GM12878 (cell line): ENCODE data around the gene UNCX. TPM values are rescaled to one million over a fixed set of nuclear protein-coding genes. Genes with fewer than 3 reads are reported as not detected.

Source experiments
- ATAC-seq: fragments of 200-7000 bp; cut with Tn5 transposase; 3 replicates; pipeline ENCODE4 v1.9.1; 2020; ENCODE audit warnings: mild to moderate bottlenecking, moderate library complexity
- BruUV-seq: library from RNA; stranded (reverse); fragments of 400-500 nt; replicated peaks from 2 replicates; lab custom pipeline; 2021; lab: Mats Ljungman, UMichigan
- CTCF ChIA-PET: fragments of 300-600 bp; sonication (Branson Sonifier 250); formaldehyde crosslinking; extraction: SDS; loops from one replicate; lab custom pipeline; 2021; ENCODE audit warnings: inconsistent platforms; lab: Yijun Ruan, JAX
- POLR2A ChIA-PET: fragments of 350-600 bp; formaldehyde crosslinking; extraction: SDS; loops from one replicate; lab custom pipeline; 2021; ENCODE audit warnings: inconsistent platforms; lab: Charles Lee
- RAD21 ChIA-PET: fragments of 300-600 bp; sonication (Branson Sonifier 250); formaldehyde crosslinking; loops from one replicate; lab custom pipeline; 2023; ENCODE audit warnings: antibody characterized with exemption; ENCODE audit not compliant: unreplicated experiment; lab: Charles Lee
- SMC1A ChIA-PET: fragments of 300-600 bp; sonication (Branson Sonifier 250); formaldehyde crosslinking; loops from one replicate; lab custom pipeline; 2023; ENCODE audit not compliant: unreplicated experiment, uncharacterized antibody; lab: Charles Lee
- DNase-seq: peaks from one replicate; pipeline ENCODE4 v3.0.0-alpha.2; 2011; ENCODE audit warnings: low read depth, low spot score
- FAIRE-seq: peaks from 3 replicates; lab custom pipeline; 2011; peaks lifted over from hg19 to GRCh38; lab: Jason Lieb, UNC
- H2AFZ ChIP-seq: 2 replicates; pipeline ENCODE4 v1.6.0; 2011; ENCODE audit warnings: low read depth, low read length, control low read depth; ENCODE audit not compliant: control insufficient read depth
- H3K27ac ChIP-seq: 2 replicates; pipeline ENCODE4 v1.5.1; 2011; ENCODE audit warnings: control low read depth; ENCODE audit not compliant: control insufficient read depth, insufficient read depth
- H3K27me3 ChIP-seq, 2 experiments: replicated peaks in 1 of 2; 2 replicates each; pipeline versions ENCODE4 v1.6.0 to v1.6.1; 2011; ENCODE audit warnings: low read length in 1 of 2; ENCODE audit not compliant: control insufficient read depth in 2 of 2, insufficient read depth in 2 of 2
- H3K36me3 ChIP-seq, 2 experiments: 2 replicates each; pipeline ENCODE4 v1.5.1; 2011; ENCODE audit warnings: low read length in 1 of 2; ENCODE audit not compliant: control insufficient read depth in 2 of 2, insufficient read depth in 2 of 2
- H3K4me1 ChIP-seq: 2 replicates; pipeline ENCODE4 v1.6.1; 2011; ENCODE audit warnings: mild to moderate bottlenecking, low read length, moderate library complexity, mixed read lengths; ENCODE audit not compliant: control insufficient read depth, insufficient read depth
- H3K4me2 ChIP-seq: 2 replicates; pipeline ENCODE4 v1.6.0; 2011; ENCODE audit warnings: control low read depth; ENCODE audit not compliant: control insufficient read depth, insufficient read depth
- H3K4me3 ChIP-seq: fragments of 200-600 bp; sonication (generic); 2 replicates; pipeline ENCODE4 v1.5.1; 2016
- H3K79me2 ChIP-seq: 2 replicates; pipeline ENCODE4 v1.6.0; 2011; ENCODE audit warnings: low read length; ENCODE audit not compliant: control insufficient read depth, insufficient read depth
- H3K9ac ChIP-seq: 2 replicates; pipeline ENCODE4 v1.8.0; 2011; ENCODE audit warnings: low read length, control low read depth, mixed read lengths; ENCODE audit not compliant: control insufficient read depth, insufficient read depth
- H3K9me3 ChIP-seq: replicated peaks from 3 replicates; pipeline ENCODE4 v1.5.1; 2011; ENCODE audit warnings: mild to moderate bottlenecking, low read length; ENCODE audit not compliant: control insufficient read depth, insufficient read depth
- H4K20me1 ChIP-seq: 2 replicates; pipeline ENCODE4 v1.6.0; 2011; ENCODE audit not compliant: control insufficient read depth, insufficient read depth
- CBX5 ChIP-seq: sonication (generic); IDR thresholded peaks from 2 replicates; pipeline ENCODE4 v1.6.1; 2016; ENCODE audit warnings: low read depth, moderate library complexity, mild to moderate bottlenecking, inconsistent platforms
- GABPA ChIP-seq: IDR thresholded peaks from 2 replicates; pipeline ENCODE4 v1.6.1; 2014; ENCODE audit warnings: antibody characterized with exemption, low read depth, mild to moderate bottlenecking, inconsistent platforms
- GATAD2B ChIP-seq: fragments of 450-650 bp; conservative IDR thresholded peaks from 2 replicates; pipeline ENCODE4 v1.6.1; 2017; ENCODE audit warnings: low read depth, mild to moderate bottlenecking, moderate library complexity
- KAT2A ChIP-seq: conservative IDR thresholded peaks from 2 replicates; pipeline ENCODE4 v1.6.1; 2011; ENCODE audit warnings: low read depth, low read length; ENCODE audit not compliant: control insufficient read depth
- MTA3 ChIP-seq: IDR thresholded peaks from 2 replicates; pipeline ENCODE4 v1.6.1; 2012; ENCODE audit warnings: low read length, inconsistent platforms, borderline replicate concordance
- NBN ChIP-seq: fragments of 450-650 bp; IDR thresholded peaks from 2 replicates; pipeline ENCODE4 v1.6.1; 2016
- NFYA ChIP-seq: IDR thresholded peaks from 2 replicates; pipeline ENCODE4 v1.6.1; 2011; ENCODE audit warnings: low read depth, mild to moderate bottlenecking, low read length, improper control_type of control experiment, borderline replicate concordance
- PML ChIP-seq: IDR thresholded peaks from 2 replicates; pipeline ENCODE4 v1.6.1; 2012; ENCODE audit warnings: low read length, inconsistent platforms
- RFX5 ChIP-seq: IDR thresholded peaks from 2 replicates; pipeline ENCODE4 v1.6.1; 2011; ENCODE audit warnings: low read depth, low read length, improper control_type of control experiment
- STAT3 ChIP-seq: IDR thresholded peaks from 2 replicates; pipeline ENCODE4 v1.6.1; 2011; ENCODE audit warnings: low read depth, low read length, improper control_type of control experiment
- ZBTB33 ChIP-seq: fragments of 450-650 bp; IDR thresholded peaks from 2 replicates; pipeline ENCODE4 v1.6.1; 2017; ENCODE audit warnings: mild to moderate bottlenecking
- ZNF274 ChIP-seq: IDR thresholded peaks from one replicate; pipeline ENCODE4 v1.8.0; 2011; ENCODE audit not compliant: insufficient read length, insufficient read depth
- WGBS: methylation state at CpG from one replicate; pipeline ENCODE4 v1.1.6; 2016; ENCODE audit warnings: low lambda C conversion rate; ENCODE audit not compliant: insufficient replicate concordance, insufficient coverage; ENCODE audit errors: missing lambda C conversion rate; 5-methylcytosine and 5-hydroxymethylcytosine counted together
- in situ Hi-C: fragments of 300-500 bp; cut with MboI; formaldehyde crosslinking; loops from 9 replicates; pipeline ENCODE4 v1.14.3; 2018; ENCODE audit warnings: mixed read lengths
- intact Hi-C: fragments of 100-400 bp; cut with micrococcal nuclease; formaldehyde crosslinking; loops from one replicate; pipeline ENCODE4 v1.14.2; 2022; ENCODE audit not compliant: unreplicated experiment
- polyA plus RNA-seq, 11 experiments: library from polyadenylated mRNA; depleted of rRNA in 4 of 11; unstranded in 6 of 11; stranded (reverse) in 5 of 11; fragments of >200 nt; fragmentation: Nextera tagmentation in 4 of 11; fragmentation: Illumina TruSeq in 1 of 11; extraction: Ambion mirVana in 4 of 11; extraction: Trizol in 1 of 11; gene quantifications; 1 replicate in 1 of 11; 2 replicates in 10 of 11; pipeline versions ENCODE4 v1.2.1 to v1.2.3, GENCODE V29; 2011 to 2016; ENCODE audit warnings: inconsistent platforms in 2 of 11, missing spikeins in 2 of 11, low read depth in 1 of 11
- total RNA-seq, 4 experiments: library from RNA; depleted of rRNA in 3 of 4; stranded (reverse); fragments of >200 nt in 3 of 4; fragmentation: Illumina TruSeq in 1 of 4; extraction: Trizol in 1 of 4; gene quantifications; 2 replicates each; pipeline versions ENCODE4 v1.2.1 to v1.2.3, GENCODE V29; 2013 to 2021

UNCX gene
- total and polyA plus RNA-seq, 10 of the 15 experiments (the other 5 are each of a cell fraction or from before 2014, with no cell fraction given), result not detected

- TF ChIP-seq STAT3 (no peak), ZNF274 (no peak), KAT2A (no peak), GATAD2B (no peak)
These were observed 23.6 kb upstream of the UNCX start (continued) for GRCh38 chr7:1209097-1209496.

GRCh38 chr7:1210321-1210978 is 22.2 kb upstream of the UNCX start:
- ChIA-PET SMC1A (no interaction called here), CTCF (no interaction called here)

More at GRCh38 chr7:1210321-1210978, 22.2 kb upstream of the UNCX start:
- Histone ChIP-seq H3K4me1 (no peaks in the 10 kb centered on the region), H3K27me3 (0 out of 4 replicates have a peak, but pooled peaks cover 0 to 1% of the 10 kb centered on the region in 2 experiments), H3K27ac (no peak overlapping the region), H3K9ac (no peak overlapping the region), H3K4me2 (no peak overlapping the region), H3K4me3 (no peak overlapping the region), H3K9me3 (no peaks in the 10 kb centered on the region), H4K20me1 (no peaks in the 10 kb centered on the region), H2AFZ (no peak overlapping the region), H3K79me2 (no peaks in the 10 kb centered on the region), H3K36me3 (no peaks in the 10 kb centered on the region)
- no peak for ATAC-seq
- no TSS peak for BruUV-seq
- TF ChIP-seq ZBTB33 (no peak), MTA3 (no peak), RFX5 (no peak), NBN (no peak), PML (no peak), GABPA (no peak), CBX5 (no peak), NFYA (no peak)
- ChIA-PET POLR2A (no interaction called here), RAD21 (no interaction called here)
- no peak for DNase-seq
- intact Hi-C loops, result no loop called here
- in situ Hi-C loops, result no loop called here
- no peak for FAIRE-seq
- 30% methylated on average over 18 of the region's 18 CpGs for WGBS
